ENCODE results near the gene WDR20. TPM values are rescaled to one million over a fixed set of nuclear protein-coding genes. Genes with fewer than 3 reads are reported as not detected.

Gene WDR20
- total and polyA plus RNA-seq, 2 of the 8 experiments (the other 6 are each of a cell fraction or from before 2014, with no cell fraction given): 11.2 to 26.7 TPM

- H3K56ac ChIP-seq (replicated peaks; ENCODE audit: insufficient read length, low read depth, low read length): no peak overlapping the region
- H3K36me3 ChIP-seq (ENCODE audit: control insufficient read depth in 2 of 4, insufficient read depth in 4 of 4, low read length in 3 of 4): peaks cover 0 to 28% (median 2%) of the 10 kb centered on the region in 4 experiments; a peak in 3 of 8 replicates
- 93% methylated on average over 4 of the region's 4 CpGs; no CpG with 5 or more reads in 1 of the 2 experiments for WGBS, 2 experiments (ENCODE audit: extremely low coverage in 1 of 2, insufficient coverage in 1 of 2, insufficient read length in 1 of 2, insufficient replicate concordance in 2 of 2, low coverage in 1 of 2, low lambda C conversion rate in 2 of 2, missing lambda C conversion rate in 1 of 2)
- peak overlapping the region; percentile 71; the same call in 1 of the 2 replicates for H2BK5ac ChIP-seq (ENCODE audit: low read depth, low read length)
- peaks cover 0 to 17% of the 10 kb centered on the region in 2 experiments; a peak in 1 of 4 replicates for H3K79me2 ChIP-seq (ENCODE audit: control insufficient read depth in 1 of 2, insufficient read depth in 2 of 2, low read length in 2 of 2)
- H3K14ac ChIP-seq (ENCODE audit: insufficient read length): no peak overlapping the region
- H3K27ac ChIP-seq (ENCODE audit: low read depth, low read length): no peak overlapping the region
- ChIA-PET CTCF (ENCODE audit: partially characterized antibody) (interaction anchor here (0.7 to 1.5 kb wide), 5 partner anchors 17 to 152 kb away, joined by 3 to 6 read pairs (median 3); no protein-coding TSS in a partner anchor), POLR2A (ENCODE audit: partially characterized antibody) (no interaction called here)
- H2BK20ac ChIP-seq (ENCODE audit: low read length): no peak overlapping the region
- H3K4me3 ChIP-seq (ENCODE audit: extremely low read depth in 1 of 4, insufficient read depth in 2 of 4, low read depth in 3 of 4, low read length in 4 of 4): no peak overlapping the region
- no peak overlapping the region for H2AFZ ChIP-seq (ENCODE audit: low read length)
- no peak overlapping the region for H3K4ac ChIP-seq (replicated peaks; ENCODE audit: insufficient read length, low read depth, low read length)
- FAIRE-seq (no peak), DNase-seq (ENCODE audit: low read depth in 1 of 2, low spot score in 2 of 2) (no peak)
- H3K4me1 ChIP-seq (replicated peaks in 1 of 4; ENCODE audit: control insufficient read depth in 3 of 4, insufficient read depth in 4 of 4, low read length in 3 of 4): no peaks in the 10 kb centered on the region
- H2AK5ac ChIP-seq (ENCODE audit: low read depth, low read length): no peak overlapping the region
- no peak overlapping the region for H2BK120ac ChIP-seq (replicated peaks; ENCODE audit: low read depth, low read length)
- H3K9me3 ChIP-seq (ENCODE audit: insufficient read depth in 2 of 2, low read depth in 1 of 2, low read length in 1 of 2): no peaks in the 10 kb centered on the region
- no peak overlapping the region for H3K23ac ChIP-seq (ENCODE audit: insufficient read length)
- H3K18ac ChIP-seq (ENCODE audit: extremely low read depth, low read length): no peak overlapping the region; the same call in 1 of the 2 replicates
- no peak overlapping the region for H4K5ac ChIP-seq (ENCODE audit: insufficient read length, low read depth, low read length)
- H3K9ac ChIP-seq (replicated peaks in 1 of 4; ENCODE audit: extremely low read depth in 1 of 4, low read depth in 3 of 4, low read length in 3 of 4): no peak overlapping the region
- H3K27me3 ChIP-seq (replicated peaks in 1 of 4; ENCODE audit: control insufficient read depth in 3 of 4, extremely low read depth in 1 of 4, insufficient read depth in 3 of 4, low read length in 3 of 4): no peaks in the 10 kb centered on the region
- no peaks in the 10 kb centered on the region for H3K23me2 ChIP-seq (ENCODE audit: low read depth, low read length)
- no peak overlapping the region for H2BK12ac ChIP-seq (ENCODE audit: low read depth, low read length)
- H2BK15ac ChIP-seq (ENCODE audit: low read length): no peak overlapping the region
- peaks cover 14% of the 10 kb centered on the region for H3K79me1 ChIP-seq (ENCODE audit: low read depth, low read length)
- H3K4me2 ChIP-seq (ENCODE audit: insufficient read depth in 1 of 2, low read depth in 2 of 2, low read length in 2 of 2): no peak overlapping the region
- H4K91ac ChIP-seq (replicated peaks; ENCODE audit: insufficient read length, low read length): no peak overlapping the region
- H4K8ac ChIP-seq (ENCODE audit: extremely low read depth, insufficient read depth, low read length): no peak overlapping the region; the same call in 1 of the 2 replicates
- H4K20me1 ChIP-seq (replicated peaks in 1 of 2; ENCODE audit: control insufficient read depth in 1 of 2, insufficient read depth in 2 of 2, low read length in 2 of 2): peaks cover 2 to 22% of the 10 kb centered on the region in 2 experiments
- TF ChIP-seq CBX5 (IDR thresholded peaks at IDR 0.05; ENCODE audit: low read depth, low read length): no peak
Measured at GRCh38 chr14:102201776-102202175, 62.1 kb downstream of the WDR20 start.
